ENCODE data around the gene CTTNBP2.

DNA sequence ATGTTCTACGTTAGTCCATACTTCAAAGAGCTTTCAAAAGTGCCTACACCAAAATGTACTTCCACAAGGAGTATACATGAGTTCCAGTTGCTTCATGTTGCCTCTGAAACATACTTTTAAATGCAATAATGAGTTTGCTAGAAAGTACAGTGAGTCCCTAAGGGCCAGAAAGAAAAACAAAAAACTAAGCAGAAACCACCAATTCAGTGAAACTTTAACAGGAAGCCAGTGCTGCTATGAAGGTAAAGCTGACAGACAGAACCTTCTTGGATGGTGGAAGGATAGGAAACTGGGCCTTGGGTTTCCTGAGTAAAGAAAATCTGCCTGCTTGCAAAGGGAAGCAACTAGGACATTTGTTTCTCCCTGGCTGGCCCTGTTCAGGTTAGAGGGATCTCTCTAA, 104.2 kb downstream of the CTTNBP2 start:
- TF ChIP-seq CTCF (IDR thresholded peaks at IDR 0.05) (no peak), EP300 (IDR thresholded peaks at IDR 0.05; ENCODE audit: low read depth) (no peak)

All from transverse colon (tissue), 3 donors.